Stomach (tissue), 4 donors: ENCODE measurements around the gene HNRNPLL.

Source experiments
- POLR2A ChIP-seq, 4 donors: fragments of 450-650 bp; IDR thresholded peaks; one replicate each; pipeline ENCODE4 v1.6.1; 2016; ENCODE audit warnings: antibody characterized with exemption in 4 of 4, control low read depth in 2 of 4, mild to moderate bottlenecking in 1 of 4, moderate library complexity in 1 of 4
- TF ChIP-seq, protein P1 (sequence below), 7 experiments: fragments of 450-650 bp in 4 of 7; fragments of 200-600 bp in 3 of 7; sonication (generic) in 3 of 7; IDR thresholded peaks; one replicate each; pipeline ENCODE4 v1.5.1; 2016 to 2019; ENCODE audit warnings: antibody characterized with exemption in 7 of 7, control low read depth in 2 of 7, mild to moderate bottlenecking in 1 of 7

DNA sequence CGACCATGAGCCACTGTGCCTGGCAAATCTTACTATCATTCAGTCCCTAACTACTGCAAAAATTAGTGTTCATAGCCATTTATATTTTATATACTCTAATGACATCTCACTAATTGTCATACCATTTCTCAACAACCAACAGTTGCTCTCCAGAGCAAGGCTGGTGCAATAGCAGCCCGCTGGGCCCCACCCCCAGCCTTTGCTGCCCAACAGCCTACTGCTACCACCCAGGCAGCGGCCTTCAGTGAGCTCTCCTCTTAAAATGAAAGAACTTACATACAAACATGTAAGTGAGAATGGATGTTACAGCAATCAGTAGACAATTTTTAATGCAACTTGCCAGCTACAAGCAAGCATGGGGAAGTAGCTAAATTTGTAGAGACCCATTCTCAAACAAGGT is 90.5 kb downstream of the HNRNPLL start:
- no peak for TF ChIP-seq POLR2A (IDR thresholded peaks at IDR 0.05)
- TF ChIP-seq, protein P1, sequence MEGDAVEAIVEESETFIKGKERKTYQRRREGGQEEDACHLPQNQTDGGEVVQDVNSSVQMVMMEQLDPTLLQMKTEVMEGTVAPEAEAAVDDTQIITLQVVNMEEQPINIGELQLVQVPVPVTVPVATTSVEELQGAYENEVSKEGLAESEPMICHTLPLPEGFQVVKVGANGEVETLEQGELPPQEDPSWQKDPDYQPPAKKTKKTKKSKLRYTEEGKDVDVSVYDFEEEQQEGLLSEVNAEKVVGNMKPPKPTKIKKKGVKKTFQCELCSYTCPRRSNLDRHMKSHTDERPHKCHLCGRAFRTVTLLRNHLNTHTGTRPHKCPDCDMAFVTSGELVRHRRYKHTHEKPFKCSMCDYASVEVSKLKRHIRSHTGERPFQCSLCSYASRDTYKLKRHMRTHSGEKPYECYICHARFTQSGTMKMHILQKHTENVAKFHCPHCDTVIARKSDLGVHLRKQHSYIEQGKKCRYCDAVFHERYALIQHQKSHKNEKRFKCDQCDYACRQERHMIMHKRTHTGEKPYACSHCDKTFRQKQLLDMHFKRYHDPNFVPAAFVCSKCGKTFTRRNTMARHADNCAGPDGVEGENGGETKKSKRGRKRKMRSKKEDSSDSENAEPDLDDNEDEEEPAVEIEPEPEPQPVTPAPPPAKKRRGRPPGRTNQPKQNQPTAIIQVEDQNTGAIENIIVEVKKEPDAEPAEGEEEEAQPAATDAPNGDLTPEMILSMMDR (IDR thresholded peaks at IDR 0.05) = no peak
